Measurements from ENCODE around the gene ITGA2. TPM values are rescaled to one million over a fixed set of nuclear protein-coding genes. Genes with fewer than 3 reads are reported as not detected.

Gene ITGA2
- total RNA-seq, 1 experiment from 2014 or later, result 36.6 TPM

DNA sequence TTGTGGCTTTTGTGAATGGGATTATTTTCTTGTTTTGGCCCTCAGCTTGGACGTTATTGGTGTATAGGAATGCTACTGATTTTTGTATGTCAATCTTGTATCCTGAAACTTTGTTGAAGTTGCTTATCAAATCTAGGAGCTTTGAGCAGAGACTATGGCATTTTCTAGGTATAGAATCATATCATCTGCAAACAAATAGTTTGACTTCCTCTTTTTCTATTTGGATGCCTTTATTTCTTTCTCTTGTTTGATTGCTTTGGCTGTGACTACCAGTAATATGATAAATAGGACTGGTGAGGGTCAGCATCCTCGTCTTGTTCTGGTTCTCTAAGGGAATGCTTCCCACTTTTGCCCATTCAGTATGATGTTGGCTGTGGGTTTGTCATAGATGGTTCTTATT lies 24.7 kb downstream of the ITGA2 start:
- intact Hi-C loops (cut with micrococcal nuclease), result no loop called here
- POLR2A ChIA-PET, result no interaction called here

More for the DNA sequence above, 24.7 kb downstream of the ITGA2 start:
- ATAC-seq, result no peak
- TF ChIP-seq FOSL1 (IDR thresholded peaks at IDR 0.05; ENCODE audit: low read depth), result no peak
- no peak for TF ChIP-seq CBX3 (IDR thresholded peaks at IDR 0.05; ENCODE audit: low read depth)
- no peak for TF ChIP-seq ZNF274 (IDR thresholded peaks at IDR 0.05; ENCODE audit: low read depth, low read length)
- no peak for TF ChIP-seq CEBPB (IDR thresholded peaks at IDR 0.05; ENCODE audit: low read depth)
- no peak for TF ChIP-seq SP1 (IDR thresholded peaks at IDR 0.05; ENCODE audit: low read depth)
- TF ChIP-seq POLR2AphosphoS5 (IDR thresholded peaks at IDR 0.05; ENCODE audit: low read depth, low read length), result no peak
- no peak for TF ChIP-seq ZFX (IDR thresholded peaks at IDR 0.05)
- TF ChIP-seq YY1 (IDR thresholded peaks at IDR 0.05; ENCODE audit: extremely low read depth, insufficient replicate concordance, low read depth, low read length), result no peak
- TF ChIP-seq EGR1 (IDR thresholded peaks at IDR 0.05; ENCODE audit: low read depth), result no peak
- TF ChIP-seq, protein P1, sequence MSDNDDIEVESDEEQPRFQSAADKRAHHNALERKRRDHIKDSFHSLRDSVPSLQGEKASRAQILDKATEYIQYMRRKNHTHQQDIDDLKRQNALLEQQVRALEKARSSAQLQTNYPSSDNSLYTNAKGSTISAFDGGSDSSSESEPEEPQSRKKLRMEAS (IDR thresholded peaks at IDR 0.05), result no peak
- TF ChIP-seq ELF1 (IDR thresholded peaks at IDR 0.05; ENCODE audit: borderline replicate concordance, low read depth), result no peak
- no peak for TF ChIP-seq POLR2A (IDR thresholded peaks at IDR 0.05; ENCODE audit: borderline replicate concordance, extremely low read depth, insufficient read depth, insufficient read length)
- TF ChIP-seq, protein P2, sequence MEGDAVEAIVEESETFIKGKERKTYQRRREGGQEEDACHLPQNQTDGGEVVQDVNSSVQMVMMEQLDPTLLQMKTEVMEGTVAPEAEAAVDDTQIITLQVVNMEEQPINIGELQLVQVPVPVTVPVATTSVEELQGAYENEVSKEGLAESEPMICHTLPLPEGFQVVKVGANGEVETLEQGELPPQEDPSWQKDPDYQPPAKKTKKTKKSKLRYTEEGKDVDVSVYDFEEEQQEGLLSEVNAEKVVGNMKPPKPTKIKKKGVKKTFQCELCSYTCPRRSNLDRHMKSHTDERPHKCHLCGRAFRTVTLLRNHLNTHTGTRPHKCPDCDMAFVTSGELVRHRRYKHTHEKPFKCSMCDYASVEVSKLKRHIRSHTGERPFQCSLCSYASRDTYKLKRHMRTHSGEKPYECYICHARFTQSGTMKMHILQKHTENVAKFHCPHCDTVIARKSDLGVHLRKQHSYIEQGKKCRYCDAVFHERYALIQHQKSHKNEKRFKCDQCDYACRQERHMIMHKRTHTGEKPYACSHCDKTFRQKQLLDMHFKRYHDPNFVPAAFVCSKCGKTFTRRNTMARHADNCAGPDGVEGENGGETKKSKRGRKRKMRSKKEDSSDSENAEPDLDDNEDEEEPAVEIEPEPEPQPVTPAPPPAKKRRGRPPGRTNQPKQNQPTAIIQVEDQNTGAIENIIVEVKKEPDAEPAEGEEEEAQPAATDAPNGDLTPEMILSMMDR (IDR thresholded peaks at IDR 0.05 in 2 of 3, conservative IDR thresholded peaks at IDR 0.05 in 1 of 3; ENCODE audit: borderline replicate concordance in 1 of 3, insufficient read depth in 1 of 3, low read depth in 2 of 3, low read length in 2 of 3), result no peak
- no peak for TF ChIP-seq EZH2 (IDR thresholded peaks at IDR 0.05)
- TF ChIP-seq, protein P3, sequence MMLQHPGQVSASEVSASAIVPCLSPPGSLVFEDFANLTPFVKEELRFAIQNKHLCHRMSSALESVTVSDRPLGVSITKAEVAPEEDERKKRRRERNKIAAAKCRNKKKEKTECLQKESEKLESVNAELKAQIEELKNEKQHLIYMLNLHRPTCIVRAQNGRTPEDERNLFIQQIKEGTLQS (IDR thresholded peaks at IDR 0.05), result no peak
- TF ChIP-seq SIN3A (IDR thresholded peaks at IDR 0.05; ENCODE audit: low read depth), result no peak
- TF ChIP-seq SRF (IDR thresholded peaks at IDR 0.05; ENCODE audit: low read depth), result no peak
- no peak for TF ChIP-seq JUND (IDR thresholded peaks at IDR 0.05)
- no peaks in the 10 kb centered on the region for H3K9me3 ChIP-seq (ENCODE audit: control insufficient read depth in 1 of 2, insufficient read depth in 1 of 2, low read depth in 1 of 2, low read length in 2 of 2)
- no peak for DNase-seq (ENCODE audit: low read depth, low spot score)
- BruUV-seq (replicated peaks), result no TSS peak
- no peaks in the 10 kb centered on the region for H4K20me1 ChIP-seq (ENCODE audit: insufficient read depth)
- peaks cover 1 to 15% of the 10 kb centered on the region in 2 experiments; a peak in 3 of 4 replicates for H3K4me1 ChIP-seq (ENCODE audit: control insufficient read depth in 1 of 2, insufficient read depth in 2 of 2, low read length in 2 of 2)
- no peaks in the 10 kb centered on the region for H3K36me3 ChIP-seq (ENCODE audit: control insufficient read depth in 1 of 2, insufficient read depth in 2 of 2, low read length in 2 of 2)
- no peak overlapping the region for H3K27ac ChIP-seq (ENCODE audit: low read depth, low read length)
- ChIA-PET RAD21 (ENCODE audit: low non-redundant PET in 1 of 2, low total read pairs in 2 of 2, uncharacterized antibody in 2 of 2, unreplicated experiment in 2 of 2) (no interaction called here), CTCF (no interaction called here)
- H3K4me2 ChIP-seq (ENCODE audit: low read length), result no peak overlapping the region
- no peak overlapping the region for H3K4me3 ChIP-seq (replicated peaks in 1 of 2; ENCODE audit: low read depth in 1 of 2, low read length in 2 of 2)
- H2AFZ ChIP-seq (ENCODE audit: low read depth, low read length, poor library complexity, severe bottlenecking), result no peak overlapping the region
- H3K79me2 ChIP-seq (ENCODE audit: insufficient read depth, low read length), result peaks cover 37% of the 10 kb centered on the region; the same call in 1 of the 2 replicates
- H3K27me3 ChIP-seq (ENCODE audit: insufficient read depth, low read length), result no peaks in the 10 kb centered on the region
- no peak overlapping the region for H3K9ac ChIP-seq (ENCODE audit: low read length)
- no peaks in the 10 kb centered on the region for H3K9me2 ChIP-seq (ENCODE audit: insufficient read depth)
